ENCODE measurements around the gene CACNA1B.
"Not testable (repeated sequence)": the region's sequence is repeated elsewhere in the genome, so short reads cannot be mapped to it uniquely, and the experiment has no call there.

CACNA1B gene

GRCh38 chr9:138101444-138102234, 224.1 kb downstream of the CACNA1B start:
- DNase-seq (ENCODE audit: insufficient read length, low spot score) (no peak), FAIRE-seq (no peak)
- TF ChIP-seq TAF1 (IDR thresholded peaks at IDR 0.05; ENCODE audit: low read depth, low read length): no peak
- TF ChIP-seq PAX5 (IDR thresholded peaks at IDR 0.05; ENCODE audit: insufficient read depth, low read length, severe bottlenecking): no peak
- TF ChIP-seq POLR2A (IDR thresholded peaks at IDR 0.05; ENCODE audit: low read depth, low read length): no peak
- TF ChIP-seq POU2F2 (IDR thresholded peaks at IDR 0.05; ENCODE audit: low read depth, low read length): no peak

GRCh38 chr9:138102246-138103051, 224.9 kb downstream of the CACNA1B start:
- TF ChIP-seq POU2F2 (IDR thresholded peaks at IDR 0.05; ENCODE audit: low read depth, low read length): no peak
- TF ChIP-seq POLR2AphosphoS5 (IDR thresholded peaks at IDR 0.05; ENCODE audit: low read depth, low read length): no peak
- TF ChIP-seq SPI1 (IDR thresholded peaks at IDR 0.05; ENCODE audit: low read depth, low read length): no peak
- TF ChIP-seq POLR2A (IDR thresholded peaks at IDR 0.05; ENCODE audit: low read depth, low read length): no peak
- no peak for TF ChIP-seq TAF1 (IDR thresholded peaks at IDR 0.05; ENCODE audit: low read depth, low read length)
- TF ChIP-seq PAX5 (IDR thresholded peaks at IDR 0.05; ENCODE audit: insufficient read depth, low read length, severe bottlenecking): no peak
- FAIRE-seq: no peak

GRCh38 chr9:138103111-138103848, 225.7 kb downstream of the CACNA1B start:
- no peak for FAIRE-seq
- TF ChIP-seq POU2F2 (IDR thresholded peaks at IDR 0.05; ENCODE audit: low read depth, low read length): no peak

More at GRCh38 chr9:138102246-138103051, 224.9 kb downstream of the CACNA1B start:
- no peak for DNase-seq (ENCODE audit: insufficient read length, low spot score)

GRCh38 chr9:138103849-138104206, 226.2 kb downstream of the CACNA1B start:
- DNase-seq (ENCODE audit: insufficient read length, low spot score) (no peak), FAIRE-seq (no peak)

More at GRCh38 chr9:138103111-138103848, 225.7 kb downstream of the CACNA1B start:
- DNase-seq (ENCODE audit: insufficient read length, low spot score): no peak

GRCh38 chr9:138104251-138105122, 226.9 kb downstream of the CACNA1B start:
- TF ChIP-seq POLR2A (IDR thresholded peaks at IDR 0.05; ENCODE audit: low read depth, low read length): no peak
- TF ChIP-seq TAF1 (IDR thresholded peaks at IDR 0.05; ENCODE audit: low read depth, low read length): no peak
- TF ChIP-seq POU2F2 (IDR thresholded peaks at IDR 0.05; ENCODE audit: low read depth, low read length): no peak
- TF ChIP-seq POLR2AphosphoS5 (IDR thresholded peaks at IDR 0.05; ENCODE audit: low read depth, low read length): no peak
- TF ChIP-seq PAX5 (IDR thresholded peaks at IDR 0.05; ENCODE audit: insufficient read depth, low read length, severe bottlenecking): no peak
- TF ChIP-seq SPI1 (IDR thresholded peaks at IDR 0.05; ENCODE audit: low read depth, low read length): no peak
- FAIRE-seq: no peak
- DNase-seq (ENCODE audit: insufficient read length, low spot score): no peak

More at GRCh38 chr9:138103849-138104206, 226.2 kb downstream of the CACNA1B start:
- TF ChIP-seq SPI1 (IDR thresholded peaks at IDR 0.05; ENCODE audit: low read depth, low read length) (no peak), POU2F2 (IDR thresholded peaks at IDR 0.05; ENCODE audit: low read depth, low read length) (no peak), POLR2AphosphoS5 (IDR thresholded peaks at IDR 0.05; ENCODE audit: low read depth, low read length) (no peak), PAX5 (IDR thresholded peaks at IDR 0.05; ENCODE audit: insufficient read depth, low read length, severe bottlenecking) (no peak), TAF1 (IDR thresholded peaks at IDR 0.05; ENCODE audit: low read depth, low read length) (no peak), POLR2A (IDR thresholded peaks at IDR 0.05; ENCODE audit: low read depth, low read length) (no peak)

- FAIRE-seq (no peak), DNase-seq (ENCODE audit: insufficient read length, low spot score) (no peak)
- TF ChIP-seq SPI1 (IDR thresholded peaks at IDR 0.05; ENCODE audit: low read depth, low read length) (no peak), POLR2AphosphoS5 (IDR thresholded peaks at IDR 0.05; ENCODE audit: low read depth, low read length) (no peak), POLR2A (IDR thresholded peaks at IDR 0.05; ENCODE audit: low read depth, low read length) (no peak), PAX5 (IDR thresholded peaks at IDR 0.05; ENCODE audit: insufficient read depth, low read length, severe bottlenecking) (no peak), TAF1 (IDR thresholded peaks at IDR 0.05; ENCODE audit: low read depth, low read length) (no peak), POU2F2 (IDR thresholded peaks at IDR 0.05; ENCODE audit: low read depth, low read length) (no peak)
Measured at GRCh38 chr9:138105123-138105415, 227.5 kb downstream of the CACNA1B start.

GRCh38 chr9:138105561-138106505, 228.3 kb downstream of the CACNA1B start:
- TF ChIP-seq POLR2AphosphoS5 (IDR thresholded peaks at IDR 0.05; ENCODE audit: low read depth, low read length) (no peak), SPI1 (IDR thresholded peaks at IDR 0.05; ENCODE audit: low read depth, low read length) (no peak), TAF1 (IDR thresholded peaks at IDR 0.05; ENCODE audit: low read depth, low read length) (no peak), PAX5 (IDR thresholded peaks at IDR 0.05; ENCODE audit: insufficient read depth, low read length, severe bottlenecking) (no peak), POLR2A (IDR thresholded peaks at IDR 0.05; ENCODE audit: low read depth, low read length) (no peak)
- FAIRE-seq: no peak
- no peak for DNase-seq (ENCODE audit: insufficient read length, low spot score)

GRCh38 chr9:138107039-138107438, 229.5 kb downstream of the CACNA1B start:
- not testable (repeated sequence) for FAIRE-seq; DNase-seq (ENCODE audit: insufficient read length, low spot score)

All from GM12891 (cell line).